Measurements from ENCODE around the gene OPTC. TPM values are rescaled to one million over a fixed set of nuclear protein-coding genes. Genes with fewer than 3 reads are reported as not detected.
A peak's percentile ranks its signal among the peaks of the same experiment; 100 is the strongest.

The OPTC gene
- total and polyA plus RNA-seq, 12 donors = 0.07 TPM; not detected in 11

GRCh38 chr1:203537806-203538464, 44.0 kb downstream of the OPTC start:
- Histone ChIP-seq H3K4me1 (replicated peaks in 1 of 2) (no peaks in the 10 kb centered on the region), H3K27me3 (no peaks in the 10 kb centered on the region), H3K9me3 (replicated peaks in 1 of 3) (no peaks in the 10 kb centered on the region), H3K4me3 (no peak overlapping the region), H3K36me3 (replicated peaks in 1 of 2) (no peaks in the 10 kb centered on the region), H3K27ac (no peak overlapping the region)
- intact Hi-C loops (cut with DNase I) = no loop called here
- TF ChIP-seq POLR2A (IDR thresholded peaks at IDR 0.05) (no peak), CTCF (IDR thresholded peaks at IDR 0.05) (no peak)
- DNase-seq = peak in 2 of 7 donors; percentile 10 to 59
- 75 to 86% (median 79%) methylated on average over 5 of the region's 5 CpGs for WGBS, 4 donors

- intact Hi-C loops (cut with DNase I) = no loop called here
- Histone ChIP-seq H3K27ac (no peak overlapping the region), H3K9me3 (replicated peaks in 1 of 3) (no peaks in the 10 kb centered on the region), H3K4me3 (no peak overlapping the region), H3K27me3 (no peaks in the 10 kb centered on the region), H3K4me1 (replicated peaks in 1 of 2) (no peaks in the 10 kb centered on the region), H3K36me3 (replicated peaks in 1 of 2) (no peaks in the 10 kb centered on the region)
- no peak for TF ChIP-seq POLR2A (IDR thresholded peaks at IDR 0.05)
- TF ChIP-seq CTCF (IDR thresholded peaks at IDR 0.05) = no peak
- 28 to 70% (median 52%) methylated on average over 1 of the region's 1 CpG for WGBS, 4 donors
- DNase-seq = no peak
Observed at GRCh38 chr1:203538726-203539125, 44.8 kb downstream of the OPTC start.

- Histone ChIP-seq H3K36me3 (replicated peaks in 1 of 2) (no peaks in the 10 kb centered on the region), H3K4me1 (replicated peaks in 1 of 2) (no peaks in the 10 kb centered on the region), H3K4me3 (no peak overlapping the region), H3K27me3 (no peaks in the 10 kb centered on the region), H3K9me3 (replicated peaks in 1 of 3) (no peaks in the 10 kb centered on the region), H3K27ac (no peak overlapping the region)
- intact Hi-C loops (cut with DNase I) = no loop called here
- 84 to 98% (median 93%) methylated on average over 5 of the region's 5 CpGs for WGBS, 4 donors
- TF ChIP-seq CTCF (IDR thresholded peaks at IDR 0.05) (no peak), POLR2A (IDR thresholded peaks at IDR 0.05) (no peak)
- DNase-seq = peak in 2 of 7 donors; percentile 4 to 13
Observed at GRCh38 chr1:203539831-203540546, 46.0 kb downstream of the OPTC start.

- no peaks in the 10 kb centered on the region for H3K27me3 ChIP-seq
- no peaks in the 10 kb centered on the region for H3K4me1 ChIP-seq (replicated peaks in 1 of 2)
- no peak for DNase-seq
- H3K9me3 ChIP-seq (replicated peaks in 1 of 3) = no peaks in the 10 kb centered on the region
- TF ChIP-seq POLR2A (IDR thresholded peaks at IDR 0.05) (no peak), CTCF (IDR thresholded peaks at IDR 0.05) (no peak)
- H3K27ac ChIP-seq = no peak overlapping the region
- H3K36me3 ChIP-seq (replicated peaks in 1 of 2) = no peaks in the 10 kb centered on the region
- intact Hi-C loops (cut with DNase I) = no loop called here
- H3K4me3 ChIP-seq = no peak overlapping the region
- WGBS, 4 donors = 25 to 48% (median 36%) methylated on average over 3 of the region's 3 CpGs
Observed at GRCh38 chr1:203544485-203544884, 50.5 kb downstream of the OPTC start.
